SU-DHL-6 (cell line): ENCODE data around the gene SRP14.

Source experiments
- CTCF ChIP-seq: fragments of 200-600 bp; sonication (generic); IDR thresholded peaks from one replicate; pipeline ENCODE4 v1.5.1; 2017; ENCODE audit warnings: antibody characterized with exemption, mild to moderate bottlenecking, low read length, moderate library complexity; ENCODE audit not compliant: insufficient read depth, poor library complexity, severe bottlenecking
- EZH2phosphoT487 ChIP-seq: fragments of 200-600 bp; sonication (generic), shearing (Covaris generic); conservative IDR thresholded peaks from 2 replicates; pipeline ENCODE4 v1.6.1; 2018; ENCODE audit warnings: mild to moderate bottlenecking, antibody characterized with exemption, low read length, moderate library complexity, mixed read lengths

GRCh38 chr15:40002295-40002694, 36.7 kb downstream of the SRP14 start:
- TF ChIP-seq CTCF (no peak), EZH2phosphoT487 (no peak)
